Endothelial cell of umbilical vein (primary cell): ENCODE measurements around the gene C1orf210. TPM values are rescaled to one million over a fixed set of nuclear protein-coding genes. Genes with fewer than 3 reads are reported as not detected.

Experiments
- BruUV-seq: library from RNA; stranded (reverse); fragments of 400-500 nt; replicated peaks from 2 replicates; lab custom pipeline; 2021; lab: Mats Ljungman, UMichigan
- CTCF ChIA-PET: fragments of 300-600, 350-600 bp; sonication (Branson Sonifier 250); formaldehyde crosslinking; loops from one replicate; lab custom pipeline; 2021; ENCODE audit warnings: antibody characterized with exemption, inconsistent platforms; lab: Charles Lee
- POLR2A ChIA-PET: fragments of 300-600, 350-600 bp; sonication (Branson Sonifier 250); formaldehyde crosslinking; loops from one replicate; lab custom pipeline; 2021; ENCODE audit warnings: antibody characterized with exemption, inconsistent platforms; lab: Charles Lee
- DNase-seq: peaks from one replicate; pipeline ENCODE4 v3.0.0-alpha.2; 2011; ENCODE audit warnings: low read depth, low spot score
- FAIRE-seq: peaks from 2 replicates; lab custom pipeline; 2011; peaks lifted over from hg19 to GRCh38; lab: Jason Lieb, UNC
- H2AFZ ChIP-seq: 2 replicates; pipeline ENCODE4 v1.6.0; 2012; ENCODE audit warnings: low read depth, low read length, control low read depth, inconsistent platforms
- H3K27ac ChIP-seq: 2 replicates; pipeline ENCODE4 v1.5.1; 2011; ENCODE audit warnings: low read depth, mild to moderate bottlenecking, control low read depth, low read length, moderate library complexity; ENCODE audit not compliant: insufficient read depth
- H3K27me3 ChIP-seq, 2 experiments: 2 replicates each; pipeline versions ENCODE4 v1.6.0 to v1.6.1; 2011; ENCODE audit warnings: low read length in 2 of 2, mixed read lengths in 1 of 2; ENCODE audit not compliant: control insufficient read depth in 2 of 2, insufficient read depth in 2 of 2
- H3K36me3 ChIP-seq, 2 experiments: 2 replicates in 1 of 2; 3 replicates in 1 of 2; pipeline ENCODE4 v1.5.1; 2011; ENCODE audit warnings: low read length in 2 of 2, mild to moderate bottlenecking in 1 of 2, moderate library complexity in 1 of 2; ENCODE audit not compliant: control insufficient read depth in 2 of 2, insufficient read depth in 2 of 2; ENCODE audit errors: extremely low read depth in 1 of 2
- H3K4me1 ChIP-seq: 3 replicates; pipeline ENCODE4 v1.5.1; 2011; ENCODE audit warnings: mild to moderate bottlenecking, low read length; ENCODE audit not compliant: control insufficient read depth, insufficient read depth; ENCODE audit errors: extremely low read depth
- H3K4me2 ChIP-seq: 2 replicates; pipeline ENCODE4 v1.6.1; 2011; ENCODE audit warnings: low read length, control low read depth, mixed read lengths; ENCODE audit not compliant: insufficient read depth
- H3K4me3 ChIP-seq, 3 experiments: fragments of 200-600 bp in 1 of 3; sonication (generic), shearing (Covaris generic) in 1 of 3; replicated peaks in 1 of 3; 2 replicates each; pipeline ENCODE4 v1.5.1; 2011 to 2016; ENCODE audit warnings: control low read depth in 3 of 3, low read length in 3 of 3, mild to moderate bottlenecking in 2 of 3, inconsistent platforms in 1 of 3, low read depth in 1 of 3, moderate library complexity in 1 of 3; ENCODE audit not compliant: insufficient read depth in 1 of 3
- H3K79me2 ChIP-seq: 2 replicates; pipeline ENCODE4 v1.6.0; 2012; ENCODE audit warnings: low read length, inconsistent platforms; ENCODE audit not compliant: control insufficient read depth, insufficient read depth
- H3K9ac ChIP-seq: replicated peaks from 2 replicates; pipeline ENCODE3; 2011; ENCODE audit warnings: low read length, control low read depth; ENCODE audit not compliant: insufficient read depth; ENCODE audit errors: extremely low read depth
- H3K9me1 ChIP-seq: replicated peaks from 3 replicates; pipeline ENCODE4 v1.6.0; 2011; ENCODE audit warnings: mild to moderate bottlenecking, low read length; ENCODE audit not compliant: control insufficient read depth, insufficient read depth; ENCODE audit errors: extremely low read depth
- H3K9me3 ChIP-seq: replicated peaks from 2 replicates; pipeline ENCODE4 v1.5.1; 2012; ENCODE audit warnings: low read length, inconsistent platforms; ENCODE audit not compliant: control insufficient read depth, insufficient read depth
- H4K20me1 ChIP-seq: replicated peaks from 2 replicates; pipeline ENCODE3; 2011; ENCODE audit warnings: mild to moderate bottlenecking, low read length; ENCODE audit not compliant: control insufficient read depth, insufficient read depth; ENCODE audit errors: extremely low read depth
- EZH2 ChIP-seq: IDR thresholded peaks from 2 replicates; pipeline ENCODE4 v1.6.1; 2012; ENCODE audit warnings: borderline replicate concordance, low read depth, mild to moderate bottlenecking, moderate library complexity, low read length, inconsistent platforms; ENCODE audit not compliant: severe bottlenecking
- JUN ChIP-seq: IDR thresholded peaks from 2 replicates; pipeline ENCODE4 v1.6.1; 2011; ENCODE audit warnings: borderline replicate concordance, low read depth; ENCODE audit not compliant: insufficient read length, insufficient read depth
- MAX ChIP-seq: IDR thresholded peaks from 2 replicates; pipeline ENCODE4 v1.6.1; 2011; ENCODE audit not compliant: insufficient read depth, insufficient read length
- dilution Hi-C: fragments of 300-500 bp; cut with MboI; formaldehyde crosslinking; loops from one replicate; pipeline ENCODE4 v1.15.0; 2019; ENCODE audit warnings: low sequenced_read_pairs; ENCODE audit not compliant: extremely low pct_ligation_motif_present
- intact Hi-C: fragments of 100-400 bp; cut with micrococcal nuclease; formaldehyde crosslinking; loops from one replicate; pipeline ENCODE4 v1.10.0; 2022
- polyA plus RNA-seq, 4 experiments: library from polyadenylated mRNA; depleted of rRNA in 3 of 4; stranded (reverse) in 3 of 4; unstranded in 1 of 4; fragments of >200 nt; gene quantifications; 2 replicates each; pipeline versions ENCODE4 v1.2.1 to v1.2.3, GENCODE V29; 2011 to 2012; ENCODE audit warnings: missing spikeins in 1 of 4
- total RNA-seq: library from RNA; stranded (reverse); gene quantifications from 2 replicates; pipeline ENCODE4 v1.2.3, GENCODE V29; 2021
- TF ChIP-seq, protein P1 (sequence below), 2 donors: IDR thresholded peaks; 1 replicate in 1 of 2; 2 replicates in 1 of 2; pipeline ENCODE4 v1.5.1; 2011; ENCODE audit warnings: low read length in 2 of 2, mild to moderate bottlenecking in 2 of 2, moderate library complexity in 2 of 2, control low read depth in 1 of 2, inconsistent platforms in 1 of 2, low read depth in 1 of 2; ENCODE audit not compliant: insufficient read depth in 1 of 2; ENCODE audit errors: extremely low read depth in 1 of 2

Gene C1orf210
- total and polyA plus RNA-seq, 2 donors (not counting 3 experiments of a cell fraction or from before 2014, with no cell fraction given) = not detected

DNA sequence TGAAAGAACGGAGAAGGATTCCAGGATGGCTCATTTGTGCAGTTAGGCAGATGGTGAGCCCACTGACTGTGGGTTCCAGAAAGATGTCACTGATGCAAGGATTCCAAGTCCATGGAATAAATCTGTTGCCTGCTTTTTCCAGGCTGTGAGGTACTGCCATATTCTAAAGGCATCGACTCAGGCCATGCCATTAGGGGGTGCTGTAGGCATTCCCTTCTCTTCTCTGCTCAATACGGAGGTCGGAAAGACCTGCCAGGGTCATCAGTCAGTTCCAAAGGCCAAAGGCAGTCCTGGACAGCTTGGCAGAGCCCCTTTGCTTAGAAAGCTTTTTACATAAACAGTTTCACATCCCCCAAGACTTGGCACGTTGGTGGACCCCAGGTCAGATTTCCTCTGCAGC is 47.3 kb downstream of the C1orf210 start:
- Histone ChIP-seq H3K27ac (no peak overlapping the region), H3K79me2 (no peaks in the 10 kb centered on the region), H4K20me1 (no peaks in the 10 kb centered on the region), H3K9me1 (no peaks in the 10 kb centered on the region), H3K4me1 (peaks cover 6% of the 10 kb centered on the region), H3K27me3 (no peaks in the 10 kb centered on the region), H3K4me2 (no peak overlapping the region), H3K4me3 (no peak overlapping the region), H3K9me3 (no peaks in the 10 kb centered on the region), H3K9ac (no peak overlapping the region), H2AFZ (no peak overlapping the region), H3K36me3 (no peaks in the 10 kb centered on the region)
- no TSS peak for BruUV-seq
- dilution Hi-C loops = loop anchor here (25.0 kb wide), 1 partner anchor 174 kb away; no protein-coding TSS in a partner anchor
- ChIA-PET POLR2A (interaction anchor here (0.7 kb wide), 1 partner anchor 65 kb away, joined by 5 read pairs; no protein-coding TSS in a partner anchor), CTCF (interaction anchor here (0.6 to 7.5 kb wide), 14 partner anchors 11 to 176 kb away, joined by 3 to 74 read pairs (median 5); partner anchors contain the start of genes CDC20, ELOVL1 and TIE1)
- FAIRE-seq = peak; percentile 92
- no peak for TF ChIP-seq MAX
- TF ChIP-seq, protein P1, sequence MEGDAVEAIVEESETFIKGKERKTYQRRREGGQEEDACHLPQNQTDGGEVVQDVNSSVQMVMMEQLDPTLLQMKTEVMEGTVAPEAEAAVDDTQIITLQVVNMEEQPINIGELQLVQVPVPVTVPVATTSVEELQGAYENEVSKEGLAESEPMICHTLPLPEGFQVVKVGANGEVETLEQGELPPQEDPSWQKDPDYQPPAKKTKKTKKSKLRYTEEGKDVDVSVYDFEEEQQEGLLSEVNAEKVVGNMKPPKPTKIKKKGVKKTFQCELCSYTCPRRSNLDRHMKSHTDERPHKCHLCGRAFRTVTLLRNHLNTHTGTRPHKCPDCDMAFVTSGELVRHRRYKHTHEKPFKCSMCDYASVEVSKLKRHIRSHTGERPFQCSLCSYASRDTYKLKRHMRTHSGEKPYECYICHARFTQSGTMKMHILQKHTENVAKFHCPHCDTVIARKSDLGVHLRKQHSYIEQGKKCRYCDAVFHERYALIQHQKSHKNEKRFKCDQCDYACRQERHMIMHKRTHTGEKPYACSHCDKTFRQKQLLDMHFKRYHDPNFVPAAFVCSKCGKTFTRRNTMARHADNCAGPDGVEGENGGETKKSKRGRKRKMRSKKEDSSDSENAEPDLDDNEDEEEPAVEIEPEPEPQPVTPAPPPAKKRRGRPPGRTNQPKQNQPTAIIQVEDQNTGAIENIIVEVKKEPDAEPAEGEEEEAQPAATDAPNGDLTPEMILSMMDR (IDR thresholded peaks at IDR 0.05; ENCODE audit: extremely low read depth in 1 of 2, insufficient read depth in 1 of 2, low read depth in 1 of 2, low read length in 2 of 2) = peak; percentile 81 to 86
- intact Hi-C loops = loop anchor here (1.0 to 2.0 kb wide), 4 partner anchors 64 to 235 kb away; partner anchors contain the start of gene CDC20
- peak; percentile 77 for DNase-seq

DNA sequence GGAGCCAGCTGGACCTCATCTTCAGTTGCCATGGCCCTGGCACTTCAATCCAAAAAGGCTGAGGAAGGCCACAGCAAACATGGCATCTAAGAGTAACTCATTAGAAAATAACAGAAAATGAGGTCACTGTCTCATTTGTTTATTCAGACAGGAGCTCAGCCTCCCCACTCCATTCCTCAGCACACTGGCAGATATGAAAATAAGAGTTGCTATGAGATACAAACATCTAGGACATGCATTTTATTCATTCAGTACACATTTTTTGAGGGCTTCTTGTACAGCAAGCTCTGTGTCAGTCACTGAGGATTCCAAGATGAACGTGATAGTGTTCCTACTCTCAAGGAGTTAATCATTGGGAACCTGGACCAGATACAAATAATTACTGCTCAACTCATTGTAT is 48.3 kb downstream of the C1orf210 start:
- no peaks in the 10 kb centered on the region for H3K79me2 ChIP-seq
- CTCF ChIA-PET = interaction anchor here (0.7 to 7.5 kb wide), 9 partner anchors 10 to 182 kb away, joined by 3 to 74 read pairs (median 3); no protein-coding TSS in a partner anchor
- no peaks in the 10 kb centered on the region for H3K9me3 ChIP-seq
- H3K4me2 ChIP-seq = no peak overlapping the region
- TF ChIP-seq JUN = no peak
- TF ChIP-seq EZH2 = no peak
- intact Hi-C loops (no loop called here), dilution Hi-C loops (loop anchor here (25.0 kb wide), 1 partner anchor 175 kb away; no protein-coding TSS in a partner anchor)
- DNase-seq (no peak), FAIRE-seq (no peak)
- H3K27ac ChIP-seq = no peak overlapping the region
- no peaks in the 10 kb centered on the region for H3K27me3 ChIP-seq
- no peaks in the 10 kb centered on the region for H3K36me3 ChIP-seq
- no peak overlapping the region for H3K9ac ChIP-seq
- peaks cover 16% of the 10 kb centered on the region for H3K4me1 ChIP-seq
- BruUV-seq = no TSS peak
- no peaks in the 10 kb centered on the region for H3K9me1 ChIP-seq
- H2AFZ ChIP-seq = no peak overlapping the region
- no peak overlapping the region for H3K4me3 ChIP-seq
- no peaks in the 10 kb centered on the region for H4K20me1 ChIP-seq
- POLR2A ChIA-PET = interaction anchor here (0.7 kb wide), 1 partner anchor 188 kb away, joined by 3 read pairs; no protein-coding TSS in a partner anchor
